OCI-LY7 (cell line): ENCODE data around the gene RFC5. TPM values are rescaled to one million over a fixed set of nuclear protein-coding genes. Genes with fewer than 3 reads are reported as not detected.
"Not testable (repeated sequence)": the region's sequence is repeated elsewhere in the genome, so short reads cannot be mapped to it uniquely, and the experiment has no call there.

Source experiments
- BruUV-seq: library from RNA; stranded (reverse); fragments of 400-500 nt; replicated peaks from 2 replicates; lab custom pipeline; 2021; lab: Mats Ljungman, UMichigan
- CTCF ChIA-PET: fragments of 300-600 bp; sonication (Branson Sonifier 250); formaldehyde crosslinking; loops from one replicate; lab custom pipeline; 2022; ENCODE audit warnings: antibody characterized with exemption; ENCODE audit not compliant: unreplicated experiment; lab: Charles Lee
- POLR2A ChIA-PET: fragments of 300-600 bp; sonication (Branson Sonifier 250); formaldehyde crosslinking; loops from one replicate; lab custom pipeline; 2022; ENCODE audit warnings: antibody characterized with exemption; lab: Charles Lee
- DNase-seq: peaks from one replicate; pipeline ENCODE4 v3.0.0-alpha.2; 2015; ENCODE audit warnings: low spot score
- H2AFZ ChIP-seq: fragments of 200-600 bp; sonication (generic), shearing (Covaris generic); 2 replicates; pipeline ENCODE4 v1.6.1; 2014; ENCODE audit warnings: mild to moderate bottlenecking, antibody characterized with exemption, low read length, moderate library complexity
- H3K27ac ChIP-seq: fragments of 200-600 bp; sonication (generic); 2 replicates; pipeline ENCODE4 v1.5.1; 2014; ENCODE audit warnings: mixed run types, low read depth, mild to moderate bottlenecking, moderate library complexity, low read length, inconsistent platforms; ENCODE audit not compliant: poor library complexity, severe bottlenecking
- H3K36me3 ChIP-seq: fragments of 200-600 bp; sonication (generic); 2 replicates; pipeline ENCODE4 v1.6.1; 2014; ENCODE audit warnings: mild to moderate bottlenecking, antibody characterized with exemption, low read length, moderate library complexity, mixed read lengths; ENCODE audit not compliant: insufficient read depth
- H3K4me1 ChIP-seq: fragments of 200-600 bp; sonication (generic); 2 replicates; pipeline ENCODE4 v1.5.1; 2014; ENCODE audit warnings: mild to moderate bottlenecking, low read length; ENCODE audit not compliant: insufficient read depth, poor library complexity, severe bottlenecking
- H3K4me2 ChIP-seq: fragments of 200-600 bp; sonication (generic); 2 replicates; pipeline ENCODE4 v1.6.1; 2014; ENCODE audit warnings: mild to moderate bottlenecking, low read length
- H3K4me3 ChIP-seq: fragments of 200-600 bp; sonication (generic); 2 replicates; pipeline ENCODE4 v1.5.1; 2014; ENCODE audit warnings: mild to moderate bottlenecking, low read depth, low read length; ENCODE audit not compliant: poor library complexity, severe bottlenecking
- H3K79me2 ChIP-seq: fragments of 200-600 bp; sonication (generic); 2 replicates; pipeline ENCODE4 v1.6.1; 2016; ENCODE audit warnings: low read depth, mild to moderate bottlenecking, low read length, moderate library complexity, mixed read lengths; ENCODE audit not compliant: insufficient read depth
- H3K9me2 ChIP-seq: fragments of 200-600 bp; sonication (generic); 2 replicates; pipeline ENCODE4 v1.6.1; 2016; ENCODE audit warnings: mild to moderate bottlenecking, low read length, mixed read lengths; ENCODE audit not compliant: insufficient read depth
- H3K9me3 ChIP-seq: fragments of 200-600 bp; sonication (generic); 2 replicates; pipeline ENCODE4 v1.6.1; 2014; ENCODE audit warnings: mild to moderate bottlenecking, mixed run types, low read length, mixed read lengths
- H4K20me1 ChIP-seq: fragments of 200-600 bp; sonication (generic); 2 replicates; pipeline ENCODE4 v1.6.1; 2014; ENCODE audit warnings: mild to moderate bottlenecking, antibody characterized with exemption, low read length, moderate library complexity, mixed read lengths; ENCODE audit not compliant: insufficient read depth
- EZH2phosphoT487 ChIP-seq: fragments of 200-600 bp; sonication (generic); IDR thresholded peaks from 2 replicates; pipeline ENCODE4 v1.6.1; 2018; ENCODE audit warnings: low read depth, borderline replicate concordance, mild to moderate bottlenecking, mixed run types, antibody characterized with exemption, low read length, moderate library complexity, mixed read lengths
- intact Hi-C: fragments of 100-400 bp; cut with micrococcal nuclease; formaldehyde crosslinking; loops from one replicate; pipeline ENCODE4 v1.10.0; 2022; ENCODE audit not compliant: unreplicated experiment
- total RNA-seq, 2 experiments: library from RNA; depleted of rRNA in 1 of 2; stranded (reverse); fragments of >200 nt in 1 of 2; shearing (Covaris generic) in 1 of 2; gene quantifications; 2 replicates each; pipeline ENCODE4 v1.2.3, GENCODE V29; 2014 to 2022
- TF ChIP-seq, protein P1 (sequence below): fragments of 200-600 bp; sonication (generic); conservative IDR thresholded peaks from 2 replicates; pipeline ENCODE4 v1.5.1; 2014; ENCODE audit warnings: mild to moderate bottlenecking, antibody characterized with exemption, low read length, moderate library complexity, mixed read lengths

RFC5 gene
- total RNA-seq, 2 experiments from 2014 or later, result 68.3 to 91.4 TPM

DNA sequence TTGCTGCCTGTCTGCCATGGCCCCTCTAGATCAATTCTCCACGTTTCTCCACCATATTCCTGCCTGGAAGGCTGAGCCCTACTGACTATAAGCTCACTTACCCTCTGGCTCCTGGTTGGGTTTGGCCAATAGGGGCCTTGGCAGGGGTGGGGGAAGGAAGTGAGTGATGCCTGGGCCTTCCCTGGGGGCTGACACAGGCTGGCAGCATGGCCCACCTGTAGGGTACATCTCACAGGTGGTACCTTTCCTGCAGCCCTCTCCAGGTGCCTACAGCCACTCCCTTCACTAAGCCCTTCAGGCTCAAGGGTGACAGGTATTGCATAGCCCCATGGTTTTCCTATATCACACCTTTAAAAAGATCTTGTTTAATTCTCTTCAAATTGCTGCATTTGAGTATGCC, 3.5 kb downstream of the RFC5 start:
- intact Hi-C loops, result no loop called here
- H3K4me3 ChIP-seq, result no peak overlapping the region
- no peak overlapping the region for H3K4me2 ChIP-seq
- peaks cover 10% of the 10 kb centered on the region for H4K20me1 ChIP-seq
- H3K36me3 ChIP-seq, result peaks cover 69% of the 10 kb centered on the region
- H3K9me3 ChIP-seq, result no peaks in the 10 kb centered on the region
- H3K9me2 ChIP-seq, result no peaks in the 10 kb centered on the region
- TF ChIP-seq EZH2phosphoT487, result no peak
- TF ChIP-seq, protein P1, sequence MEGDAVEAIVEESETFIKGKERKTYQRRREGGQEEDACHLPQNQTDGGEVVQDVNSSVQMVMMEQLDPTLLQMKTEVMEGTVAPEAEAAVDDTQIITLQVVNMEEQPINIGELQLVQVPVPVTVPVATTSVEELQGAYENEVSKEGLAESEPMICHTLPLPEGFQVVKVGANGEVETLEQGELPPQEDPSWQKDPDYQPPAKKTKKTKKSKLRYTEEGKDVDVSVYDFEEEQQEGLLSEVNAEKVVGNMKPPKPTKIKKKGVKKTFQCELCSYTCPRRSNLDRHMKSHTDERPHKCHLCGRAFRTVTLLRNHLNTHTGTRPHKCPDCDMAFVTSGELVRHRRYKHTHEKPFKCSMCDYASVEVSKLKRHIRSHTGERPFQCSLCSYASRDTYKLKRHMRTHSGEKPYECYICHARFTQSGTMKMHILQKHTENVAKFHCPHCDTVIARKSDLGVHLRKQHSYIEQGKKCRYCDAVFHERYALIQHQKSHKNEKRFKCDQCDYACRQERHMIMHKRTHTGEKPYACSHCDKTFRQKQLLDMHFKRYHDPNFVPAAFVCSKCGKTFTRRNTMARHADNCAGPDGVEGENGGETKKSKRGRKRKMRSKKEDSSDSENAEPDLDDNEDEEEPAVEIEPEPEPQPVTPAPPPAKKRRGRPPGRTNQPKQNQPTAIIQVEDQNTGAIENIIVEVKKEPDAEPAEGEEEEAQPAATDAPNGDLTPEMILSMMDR, result no peak
- no peak for DNase-seq
- ChIA-PET POLR2A (interaction anchor here (1.5 kb wide), 1 partner anchor 13 kb away, joined by 4 read pairs; no protein-coding TSS in a partner anchor), CTCF (interaction anchor here (0.6 kb wide), 1 partner anchor 41 kb away, joined by 3 read pairs; no protein-coding TSS in a partner anchor)
- H3K27ac ChIP-seq, result no peak overlapping the region
- no TSS peak for BruUV-seq
- H3K4me1 ChIP-seq, result peaks cover 17% of the 10 kb centered on the region
- peaks cover 22% of the 10 kb centered on the region for H3K79me2 ChIP-seq
- H2AFZ ChIP-seq, result no peak overlapping the region

DNA sequence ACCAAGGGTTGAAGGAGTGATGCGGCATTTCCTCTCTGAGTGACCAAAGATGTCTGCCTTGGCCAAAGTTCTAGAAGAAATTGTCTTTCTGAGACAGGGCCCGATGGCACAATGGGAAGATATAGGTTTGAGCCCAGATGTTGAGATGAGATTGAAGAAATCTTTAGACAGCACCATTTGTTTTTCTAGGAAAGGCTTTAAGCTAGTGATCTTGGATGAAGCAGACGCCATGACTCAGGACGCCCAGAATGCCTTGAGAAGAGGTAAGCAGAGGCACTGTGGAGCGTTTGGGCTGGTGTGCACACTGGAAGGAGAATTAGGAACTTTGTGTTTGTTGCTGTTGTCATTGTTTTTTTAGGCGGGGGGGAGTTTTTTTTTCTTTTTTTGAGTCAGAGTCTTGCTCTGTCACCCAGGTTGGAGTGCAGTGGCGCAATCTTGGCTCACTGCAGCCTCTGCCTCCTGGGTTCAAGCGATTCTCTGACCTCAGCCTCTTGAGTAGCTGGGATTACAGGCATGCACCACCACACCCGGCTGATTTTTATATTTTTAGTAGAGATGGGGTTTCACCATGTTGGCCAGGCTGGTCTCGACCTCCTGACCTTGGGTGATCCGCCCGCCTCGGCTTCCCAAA, 5.7 kb downstream of the RFC5 start:
- CTCF ChIA-PET, H2AFZ ChIP-seq, H3K9me3 ChIP-seq, intact Hi-C loops, H3K4me2 ChIP-seq, H3K27ac ChIP-seq, H3K9me2 ChIP-seq, DNase-seq, H3K4me3 ChIP-seq, BruUV-seq: not testable (repeated sequence)
- peaks cover 91% of the 10 kb centered on the region for H3K36me3 ChIP-seq
- H3K4me1 ChIP-seq, result peaks cover 14% of the 10 kb centered on the region
- POLR2A ChIA-PET, result interaction anchor here (0.7 kb wide), 1 partner anchor 94 kb away, joined by 3 read pairs; no protein-coding TSS in a partner anchor
- H4K20me1 ChIP-seq, result peaks cover 10% of the 10 kb centered on the region
- peaks cover 18% of the 10 kb centered on the region for H3K79me2 ChIP-seq

DNA sequence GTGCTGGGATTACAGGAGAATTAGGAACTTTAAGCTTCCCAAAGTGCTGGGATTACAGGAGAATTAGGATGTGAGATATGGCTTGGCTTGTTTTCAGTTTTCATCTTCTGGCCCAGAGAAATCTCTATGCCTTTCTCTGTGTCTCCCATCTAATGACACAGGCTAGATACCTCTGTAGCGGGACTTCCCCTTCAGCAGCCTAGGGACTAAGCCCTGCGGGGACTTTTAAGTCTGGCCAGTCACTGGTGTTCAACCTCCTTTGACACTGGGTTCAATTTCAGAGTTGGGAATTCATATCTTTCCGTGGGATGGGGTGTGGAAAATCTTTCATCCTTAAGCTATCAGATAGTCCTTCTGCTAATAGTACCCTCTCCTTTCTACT, 6.2 kb downstream of the RFC5 start:
- TF ChIP-seq, protein P1, result no peak
- TF ChIP-seq EZH2phosphoT487, result no peak
- Histone ChIP-seq H3K4me1 (peaks cover 11% of the 10 kb centered on the region), H3K27ac (no peak overlapping the region), H2AFZ (no peak overlapping the region), H3K4me2 (no peak overlapping the region), H3K9me2 (no peaks in the 10 kb centered on the region), H3K79me2 (peaks cover 13% of the 10 kb centered on the region), H3K4me3 (no peak overlapping the region), H3K36me3 (peaks cover 95% of the 10 kb centered on the region), H3K9me3 (no peaks in the 10 kb centered on the region), H4K20me1 (peaks cover 6% of the 10 kb centered on the region)
- ChIA-PET POLR2A (interaction anchor here (0.7 kb wide), 1 partner anchor 94 kb away, joined by 3 read pairs; no protein-coding TSS in a partner anchor), CTCF (no interaction called here)
- no TSS peak for BruUV-seq
- no peak for DNase-seq
- intact Hi-C loops, result no loop called here
